ENCODE measurements around the gene LIN54. TPM values are rescaled to one million over a fixed set of nuclear protein-coding genes. Genes with fewer than 3 reads are reported as not detected.

The LIN54 gene
- total RNA-seq, 2 donors from 2014 or later, result 10.3 to 13.6 TPM

GRCh38 chr4:82903737-82904136, 106.9 kb downstream of the LIN54 start:
- TF ChIP-seq CTCF (IDR thresholded peaks at IDR 0.05), result no peak
- no peak for ATAC-seq (ENCODE audit: insufficient number of reproducible peaks, low FRiP score, low read depth)
- no peaks in the 10 kb centered on the region for H3K9me3 ChIP-seq
- no peak overlapping the region for H3K27ac ChIP-seq
- no peak for DNase-seq (ENCODE audit: low spot score)
- peaks cover 6% of the 10 kb centered on the region for H3K36me3 ChIP-seq
- H3K4me3 ChIP-seq, result no peak overlapping the region
- peaks cover 3 to 17% of the 10 kb centered on the region in 2 donors for H3K4me1 ChIP-seq (ENCODE audit: control insufficient read depth in 1 of 2, low read depth in 2 of 2)
- H3K27me3 ChIP-seq (replicated peaks; ENCODE audit: insufficient read depth), result no peaks in the 10 kb centered on the region

- Histone ChIP-seq H3K4me1 (ENCODE audit: control insufficient read depth in 1 of 2, low read depth in 2 of 2) (peaks cover 19 to 31% of the 10 kb centered on the region in 2 donors), H3K27me3 (replicated peaks; ENCODE audit: insufficient read depth) (no peaks in the 10 kb centered on the region), H3K36me3 (no peaks in the 10 kb centered on the region), H3K27ac (peak overlapping the region; percentile 96 to 99), H3K4me3 (peak overlapping the region; percentile 76), H3K9me3 (no peaks in the 10 kb centered on the region)
- DNase-seq (ENCODE audit: low spot score) (no peak), ATAC-seq (ENCODE audit: insufficient number of reproducible peaks, low FRiP score, low read depth) (no peak)
- no peak for TF ChIP-seq CTCF (IDR thresholded peaks at IDR 0.05)
These were observed 109.4 kb downstream of the LIN54 start for GRCh38 chr4:82901183-82901718.

- no peak for TF ChIP-seq CTCF (IDR thresholded peaks at IDR 0.05)
- Histone ChIP-seq H3K4me1 (ENCODE audit: control insufficient read depth in 1 of 2, low read depth in 2 of 2) (peaks cover 19 to 31% of the 10 kb centered on the region in 2 donors), H3K4me3 (peak within 1 kb of the TSS; percentile 76), H3K27me3 (replicated peaks; ENCODE audit: insufficient read depth) (no peaks in the 10 kb centered on the region), H3K36me3 (no peaks in the 10 kb centered on the region), H3K9me3 (no peaks in the 10 kb centered on the region), H3K27ac (peak within 1 kb of the TSS; percentile 96 to 99)
- peak; percentile 99 for ATAC-seq (ENCODE audit: insufficient number of reproducible peaks, low FRiP score, low read depth)
- DNase-seq (ENCODE audit: low spot score), result peak; percentile 96
These were observed 110.0 kb downstream of the LIN54 start, which contains the start of gene THAP9 for GRCh38 chr4:82900411-82901182. TSS of gene THAP9 (plus strand) at chr4:82900735. CDS start at chr4:82900803, 68 bp downstream.

- Histone ChIP-seq H3K27ac (peak overlapping the region; percentile 96 to 99), H3K9me3 (no peaks in the 10 kb centered on the region), H3K4me1 (ENCODE audit: control insufficient read depth in 1 of 2, low read depth in 2 of 2) (peaks cover 19 to 31% of the 10 kb centered on the region in 2 donors), H3K4me3 (peak overlapping the region; percentile 76), H3K27me3 (replicated peaks; ENCODE audit: insufficient read depth) (no peaks in the 10 kb centered on the region), H3K36me3 (no peaks in the 10 kb centered on the region)
- no peak for TF ChIP-seq CTCF (IDR thresholded peaks at IDR 0.05)
- ATAC-seq (ENCODE audit: insufficient number of reproducible peaks, low FRiP score, low read depth) (no peak), DNase-seq (ENCODE audit: low spot score) (no peak)
These were observed 110.6 kb downstream of the LIN54 start for GRCh38 chr4:82900066-82900410.

GRCh38 chr4:82899374-82900065, 111.1 kb downstream of the LIN54 start:
- H3K4me1 ChIP-seq (ENCODE audit: control insufficient read depth in 1 of 2, low read depth in 2 of 2), result peaks cover 19 to 31% of the 10 kb centered on the region in 2 donors
- H3K27ac ChIP-seq, result peak overlapping the region; percentile 96 to 99
- ATAC-seq (ENCODE audit: insufficient number of reproducible peaks, low FRiP score, low read depth) (no peak), DNase-seq (ENCODE audit: low spot score) (no peak)
- H3K36me3 ChIP-seq, result peaks cover under 1% of the 10 kb centered on the region
- no peaks in the 10 kb centered on the region for H3K27me3 ChIP-seq (replicated peaks; ENCODE audit: insufficient read depth)
- no peak for TF ChIP-seq CTCF (IDR thresholded peaks at IDR 0.05)
- H3K9me3 ChIP-seq, result no peaks in the 10 kb centered on the region
- H3K4me3 ChIP-seq, result peak overlapping the region; percentile 76

Measured in thoracic aorta (tissue), 2 donors.